GM21381 (cell line): ENCODE data around the gene GGNBP2.

ENCODE experiments used
- ATAC-seq: cut with Tn5 transposase; IDR thresholded peaks from one replicate; pipeline ENCODE4 v1.9.1; 2021; ENCODE audit warnings: mild to moderate bottlenecking, moderate library complexity; ENCODE audit not compliant: unreplicated experiment

The GGNBP2 gene

GRCh38 chr17:36628576-36628975, 83.9 kb downstream of the GGNBP2 start:
- ATAC-seq = no peak

GRCh38 chr17:36629252-36629847, 84.6 kb downstream of the GGNBP2 start:
- ATAC-seq = no peak

- no peak for ATAC-seq
Observed at GRCh38 chr17:36629970-36630502, 85.3 kb downstream of the GGNBP2 start.

- ATAC-seq = no peak
Observed at GRCh38 chr17:36631022-36631421, 86.3 kb downstream of the GGNBP2 start.

GRCh38 chr17:36632916-36633771, 88.4 kb downstream of the GGNBP2 start:
- ATAC-seq = no peak
